Neuronal stem cell (in vitro differentiated cells): ENCODE data around the gene ZNF184.

Experiments
- DNase-seq: peaks from one replicate; pipeline ENCODE4 v3.0.0-alpha.2; 2013; ENCODE audit warnings: low spot score
- H2AFZ ChIP-seq: one replicate; pipeline ENCODE4 v1.6.1; 2013; ENCODE audit warnings: mild to moderate bottlenecking, low read length, inconsistent platforms
- H2AK5ac ChIP-seq: 2 replicates; pipeline ENCODE4 v1.6.1; 2013; ENCODE audit warnings: low read depth, mild to moderate bottlenecking, inconsistent platforms, low read length, moderate library complexity, mixed read lengths
- H2BK120ac ChIP-seq: 2 replicates; pipeline ENCODE4 v1.6.1; 2013; ENCODE audit warnings: low read depth, mild to moderate bottlenecking, inconsistent platforms, low read length, moderate library complexity, mixed read lengths
- H2BK12ac ChIP-seq: one replicate; pipeline ENCODE4 v1.6.1; 2013; ENCODE audit warnings: low read length, inconsistent platforms
- H2BK15ac ChIP-seq: 2 replicates; pipeline ENCODE4 v1.6.1; 2013; ENCODE audit warnings: mild to moderate bottlenecking, low read length, inconsistent platforms, mixed read lengths
- H2BK5ac ChIP-seq: one replicate; pipeline ENCODE4 v1.6.1; 2013; ENCODE audit warnings: inconsistent platforms, mild to moderate bottlenecking, low read length, moderate library complexity
- H3K14ac ChIP-seq: one replicate; pipeline ENCODE4 v1.6.1; 2013; ENCODE audit warnings: low read length, inconsistent platforms
- H3K18ac ChIP-seq: 2 replicates; pipeline ENCODE4 v1.6.1; 2013; ENCODE audit warnings: low read length, inconsistent platforms
- H3K23ac ChIP-seq: 2 replicates; pipeline ENCODE4 v1.6.1; 2013; ENCODE audit warnings: low read depth, mild to moderate bottlenecking, mixed read lengths, low read length, inconsistent platforms; ENCODE audit not compliant: poor library complexity
- H3K27ac ChIP-seq: replicated peaks from 3 replicates; pipeline ENCODE4 v1.5.1; 2013; ENCODE audit warnings: low read length, inconsistent platforms
- H3K27me3 ChIP-seq, 3 experiments: 2 replicates each; pipeline ENCODE4 v1.6.1; 2013; ENCODE audit warnings: low read length in 3 of 3, mild to moderate bottlenecking in 2 of 3, inconsistent platforms in 1 of 3, low read depth in 1 of 3, mixed read lengths in 1 of 3, moderate library complexity in 1 of 3; ENCODE audit not compliant: control insufficient read depth in 3 of 3, insufficient read depth in 3 of 3
- H3K36me3 ChIP-seq, 2 donors: replicated peaks in 1 of 2; 2 replicates each; pipeline ENCODE4 v1.6.1; 2013; ENCODE audit warnings: low read length in 2 of 2; ENCODE audit not compliant: control insufficient read depth in 2 of 2, insufficient read depth in 2 of 2
- H3K4ac ChIP-seq: 2 replicates; pipeline ENCODE4 v1.6.1; 2013; ENCODE audit warnings: inconsistent platforms, mild to moderate bottlenecking, low read length, moderate library complexity
- H3K4me1 ChIP-seq, 2 donors: 1 replicate in 1 of 2; 2 replicates in 1 of 2; pipeline ENCODE4 v1.6.1; 2013; ENCODE audit warnings: low read length in 2 of 2, low read depth in 1 of 2; ENCODE audit not compliant: control insufficient read depth in 2 of 2, insufficient read depth in 1 of 2
- H3K4me2 ChIP-seq: one replicate; pipeline ENCODE4 v1.6.1; 2013; ENCODE audit warnings: mild to moderate bottlenecking, low read length, inconsistent platforms; ENCODE audit not compliant: insufficient read depth, poor library complexity, severe bottlenecking
- H3K4me3 ChIP-seq, 2 donors: 2 replicates each; pipeline ENCODE4 v1.5.1; 2013; ENCODE audit warnings: low read length in 2 of 2, mild to moderate bottlenecking in 2 of 2, inconsistent platforms in 1 of 2, moderate library complexity in 1 of 2
- H3K79me1 ChIP-seq: one replicate; pipeline ENCODE4 v1.6.1; 2013; ENCODE audit warnings: low read depth, mild to moderate bottlenecking, inconsistent platforms, low read length, moderate library complexity
- H3K9ac ChIP-seq: one replicate; pipeline ENCODE4 v1.6.1; 2013; ENCODE audit warnings: mild to moderate bottlenecking, low read depth, low read length, inconsistent platforms; ENCODE audit not compliant: poor library complexity
- H3K9me3 ChIP-seq, 2 donors: replicated peaks in 1 of 2; 2 replicates each; pipeline versions ENCODE3 to v1.6.1; 2013; ENCODE audit warnings: low read length in 2 of 2, mild to moderate bottlenecking in 2 of 2, inconsistent platforms in 1 of 2, low read depth in 1 of 2, mixed read lengths in 1 of 2, moderate library complexity in 1 of 2; ENCODE audit not compliant: control insufficient read depth in 2 of 2, insufficient read depth in 1 of 2
- H4K8ac ChIP-seq: one replicate; pipeline ENCODE4 v1.6.1; 2013; ENCODE audit warnings: low read depth, mild to moderate bottlenecking, inconsistent platforms, low read length, moderate library complexity
- H4K91ac ChIP-seq: one replicate; pipeline ENCODE4 v1.6.1; 2013; ENCODE audit warnings: low read length, low read depth, mild to moderate bottlenecking, inconsistent platforms; ENCODE audit not compliant: poor library complexity
- WGBS, 2 donors: extraction: QIAGEN DNeasy Blood & Tissue Kit; methylation state at CpG; one replicate each; pipeline ENCODE4 v1.1.7; 2013; ENCODE audit warnings: missing lambda C conversion rate in 2 of 2, mixed read lengths in 1 of 2; ENCODE audit not compliant: insufficient read length in 2 of 2, insufficient replicate concordance in 1 of 2; ENCODE audit errors: extremely low coverage in 2 of 2; 5-methylcytosine and 5-hydroxymethylcytosine counted together

Gene ZNF184

GRCh38 chr6:27505209-27506027 lies 32.5 kb upstream of the ZNF184 start:
- peak; percentile 27 for DNase-seq
- Histone ChIP-seq H3K4me1 (no peaks in the 10 kb centered on the region), H3K27ac (no peak overlapping the region), H2AK5ac (no peak overlapping the region), H2BK5ac (no peak overlapping the region), H2BK12ac (no peak overlapping the region), H3K36me3 (no peaks in the 10 kb centered on the region), H3K79me1 (no peaks in the 10 kb centered on the region), H2BK120ac (no peak overlapping the region), H3K18ac (no peak overlapping the region), H3K14ac (no peak overlapping the region), H3K9me3 (no peaks in the 10 kb centered on the region), H2AFZ (no peak overlapping the region), H4K91ac (no peak overlapping the region), H3K4me2 (no peak overlapping the region), H3K4ac (no peak overlapping the region), H3K4me3 (no peak overlapping the region), H2BK15ac (no peak overlapping the region), H3K9ac (no peak overlapping the region), H4K8ac (no peak overlapping the region), H3K23ac (no peak overlapping the region), H3K27me3 (peaks cover 0 to 15% (median 0%) of the 10 kb centered on the region in 3 experiments)
- no CpG with 5 or more reads among the region's 20 CpGs for WGBS, 2 donors

GRCh38 chr6:27503436-27504030 lies 30.6 kb upstream of the ZNF184 start:
- H3K27me3 ChIP-seq, result peaks cover 0 to 15% (median 0%) of the 10 kb centered on the region in 3 experiments
- no peaks in the 10 kb centered on the region for H3K9me3 ChIP-seq
- no CpG with 5 or more reads among the region's 21 CpGs for WGBS, 2 donors

GRCh38 chr6:27502508-27503435 lies 29.9 kb upstream of the ZNF184 start:
- Histone ChIP-seq H4K8ac (no peak overlapping the region), H3K36me3 (no peaks in the 10 kb centered on the region), H2AK5ac (no peak overlapping the region), H2BK15ac (no peak overlapping the region), H4K91ac (no peak overlapping the region), H2BK120ac (no peak overlapping the region), H3K27ac (peak overlapping the region; percentile 45), H3K9ac (no peak overlapping the region), H3K4me2 (peak overlapping the region; percentile 51), H3K27me3 (peaks cover 0 to 18% (median 0%) of the 10 kb centered on the region in 3 experiments), H2BK12ac (no peak overlapping the region), H3K4me1 (no peaks in the 10 kb centered on the region), H3K4ac (no peak overlapping the region), H2BK5ac (no peak overlapping the region), H3K23ac (no peak overlapping the region), H2AFZ (peak overlapping the region; percentile 84), H3K18ac (no peak overlapping the region), H3K14ac (no peak overlapping the region), H3K4me3 (peak overlapping the region; percentile 53 to 83), H3K79me1 (no peaks in the 10 kb centered on the region), H3K9me3 (no peaks in the 10 kb centered on the region)
- WGBS, 2 donors, result no CpG with 5 or more reads among the region's 33 CpGs
- DNase-seq, result peak; percentile 62

More at GRCh38 chr6:27503436-27504030, 30.6 kb upstream of the ZNF184 start:
- DNase-seq, result peak; percentile 80
- H2BK5ac ChIP-seq, result no peak overlapping the region
- no peak overlapping the region for H2BK15ac ChIP-seq
- no peak overlapping the region for H2BK120ac ChIP-seq
- H3K18ac ChIP-seq, result no peak overlapping the region
- H3K4me3 ChIP-seq, result peak overlapping the region; percentile 53 to 83
- no peak overlapping the region for H4K91ac ChIP-seq
- H2AK5ac ChIP-seq, result no peak overlapping the region
- H3K36me3 ChIP-seq, result no peaks in the 10 kb centered on the region
- H3K27ac ChIP-seq, result peak overlapping the region; percentile 45
- H3K79me1 ChIP-seq, result no peaks in the 10 kb centered on the region
- no peak overlapping the region for H3K23ac ChIP-seq
- H2AFZ ChIP-seq, result peak overlapping the region; percentile 84
- H4K8ac ChIP-seq, result no peak overlapping the region
- no peak overlapping the region for H3K14ac ChIP-seq
- H3K4me1 ChIP-seq, result no peaks in the 10 kb centered on the region
- H3K9ac ChIP-seq, result no peak overlapping the region
- H2BK12ac ChIP-seq, result no peak overlapping the region
- H3K4me2 ChIP-seq, result peak overlapping the region; percentile 51
- no peak overlapping the region for H3K4ac ChIP-seq
